Activated CD4-positive, alpha-beta T cell treated with anti-CD3 and anti-CD28 coated beads, Interleukin-2, amount 10 ng/mL, durations not matched to agents 24 days and 14 days (primary cell): ENCODE results near the gene CST6. TPM values are rescaled to one million over a fixed set of nuclear protein-coding genes. Genes with fewer than 3 reads are reported as not detected.

ENCODE experiments used
- DNase-seq: peaks from one replicate; pipeline ENCODE4 v3.0.0; 2022
- H3K27ac Mint-ChIP-seq: one replicate; pipeline ENCODE4 v1.8.0; 2022; ENCODE audit warnings: mild to moderate bottlenecking, mixed read lengths
- H3K27me3 Mint-ChIP-seq: one replicate; pipeline ENCODE4 v1.8.0; 2022; ENCODE audit warnings: mixed read lengths
- H3K36me3 Mint-ChIP-seq: one replicate; pipeline ENCODE4 v1.8.0; 2022; ENCODE audit warnings: low read depth, mild to moderate bottlenecking, mixed read lengths
- H3K4me1 Mint-ChIP-seq: one replicate; pipeline ENCODE4 v1.8.0; 2021; ENCODE audit warnings: mixed read lengths
- H3K4me3 Mint-ChIP-seq: one replicate; pipeline ENCODE4 v1.8.0; 2022; ENCODE audit warnings: mild to moderate bottlenecking, moderate library complexity, mixed read lengths
- H3K9me3 Mint-ChIP-seq: one replicate; pipeline ENCODE4 v1.8.0; 2021; ENCODE audit warnings: mixed read lengths
- intact Hi-C: fragments of 100-400 bp; cut with micrococcal nuclease; formaldehyde crosslinking; loops from one replicate; pipeline ENCODE4 v1.15.1; 2023
- total RNA-seq: library from RNA; stranded (reverse); gene quantifications from 2 replicates; pipeline ENCODE4 v1.2.3, GENCODE V29; 2022

The CST6 gene, protein sequence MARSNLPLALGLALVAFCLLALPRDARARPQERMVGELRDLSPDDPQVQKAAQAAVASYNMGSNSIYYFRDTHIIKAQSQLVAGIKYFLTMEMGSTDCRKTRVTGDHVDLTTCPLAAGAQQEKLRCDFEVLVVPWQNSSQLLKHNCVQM
- total RNA-seq, result 0.45 and 1.5 TPM in 2 replicates

DNA sequence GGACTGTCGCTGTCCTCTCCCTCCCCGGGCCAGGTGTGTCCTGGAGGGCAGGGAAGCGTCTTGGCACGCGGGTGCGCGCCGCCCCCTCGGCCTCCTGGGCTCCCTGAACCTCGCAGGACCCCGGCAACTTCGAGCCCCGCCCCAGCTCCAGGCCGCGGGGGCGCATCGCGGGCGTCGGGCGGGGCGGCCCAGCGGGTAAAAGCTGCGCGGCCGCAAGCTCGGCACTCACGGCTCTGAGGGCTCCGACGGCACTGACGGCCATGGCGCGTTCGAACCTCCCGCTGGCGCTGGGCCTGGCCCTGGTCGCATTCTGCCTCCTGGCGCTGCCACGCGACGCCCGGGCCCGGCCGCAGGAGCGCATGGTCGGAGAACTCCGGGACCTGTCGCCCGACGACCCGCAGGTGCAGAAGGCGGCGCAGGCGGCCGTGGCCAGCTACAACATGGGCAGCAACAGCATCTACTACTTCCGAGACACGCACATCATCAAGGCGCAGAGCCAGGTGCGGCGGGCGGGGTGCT lies at the start of gene CST6:
TSS of gene CST6 (plus strand) at position 224 of the 519 bp plus-strand sequence. CDS start at position 261, 37 bp downstream.
- Mint-ChIP-seq H3K27ac (no peak within 1 kb of the TSS), H3K9me3 (no peaks in the 10 kb centered on the region), H3K27me3 (peaks cover 21% of the 10 kb centered on the region), H3K4me1 (no peaks in the 10 kb centered on the region), H3K36me3 (no peaks in the 10 kb centered on the region), H3K4me3 (no peak within 1 kb of the TSS)
- no peak for DNase-seq
- intact Hi-C loops, result no loop called here

DNA sequence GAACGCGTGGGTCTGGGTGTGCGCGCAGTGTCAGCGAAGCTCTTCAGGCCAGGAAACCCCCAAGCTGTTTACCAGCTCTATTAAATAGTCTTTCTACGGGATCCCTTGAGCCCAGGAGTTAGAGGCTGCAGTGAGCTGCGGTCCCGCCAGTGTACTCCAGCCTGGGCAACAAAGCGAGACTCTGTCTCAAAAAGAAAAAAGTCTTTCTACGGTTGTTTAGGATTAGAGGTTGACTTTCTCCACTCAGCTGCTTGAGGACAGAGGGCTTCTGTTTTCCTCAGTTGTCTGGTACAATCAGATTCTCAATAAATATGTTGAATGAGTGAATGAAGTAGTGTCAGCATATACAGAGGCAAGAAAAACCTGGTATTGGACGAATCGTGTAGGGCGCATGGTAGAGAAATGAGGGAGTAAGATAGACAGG lies 49.7 kb upstream of the CST6 start:
- Mint-ChIP-seq H3K9me3 (no peaks in the 10 kb centered on the region), H3K4me3 (peak overlapping the region; percentile 90), H3K27ac (peak overlapping the region; percentile 78), H3K27me3 (peaks cover 1% of the 10 kb centered on the region), H3K36me3 (peaks cover 43% of the 10 kb centered on the region), H3K4me1 (peaks cover 34% of the 10 kb centered on the region)
- intact Hi-C loops, result no loop called here
- no peak for DNase-seq

DNA sequence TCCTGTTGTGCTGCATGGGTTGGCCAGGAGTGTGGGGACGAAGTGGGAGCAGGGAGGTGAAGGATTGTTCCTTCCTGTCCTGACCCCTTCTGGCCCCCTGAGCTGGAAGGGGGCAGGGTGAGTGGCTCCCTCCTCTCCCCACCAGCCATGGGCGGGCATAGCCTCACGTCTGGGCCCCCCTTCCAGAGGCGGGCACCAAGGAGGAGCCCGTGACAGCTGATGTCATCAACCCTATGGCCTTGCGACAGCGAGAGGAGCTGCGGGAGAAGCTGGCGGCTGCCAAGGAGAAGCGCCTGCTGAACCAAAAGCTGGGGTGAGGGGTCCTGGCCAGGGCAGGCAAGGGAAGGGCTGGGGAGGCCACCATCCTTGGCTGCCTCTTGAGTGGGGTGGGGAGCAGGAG lies 46.9 kb upstream of the CST6 start:
- Mint-ChIP-seq H3K27ac (no peak overlapping the region), H3K4me3 (no peak overlapping the region), H3K27me3 (peaks cover 1% of the 10 kb centered on the region), H3K9me3 (no peaks in the 10 kb centered on the region), H3K36me3 (peaks cover 61% of the 10 kb centered on the region), H3K4me1 (peaks cover 30% of the 10 kb centered on the region)
- DNase-seq, result no peak
- intact Hi-C loops, result no loop called here

DNA sequence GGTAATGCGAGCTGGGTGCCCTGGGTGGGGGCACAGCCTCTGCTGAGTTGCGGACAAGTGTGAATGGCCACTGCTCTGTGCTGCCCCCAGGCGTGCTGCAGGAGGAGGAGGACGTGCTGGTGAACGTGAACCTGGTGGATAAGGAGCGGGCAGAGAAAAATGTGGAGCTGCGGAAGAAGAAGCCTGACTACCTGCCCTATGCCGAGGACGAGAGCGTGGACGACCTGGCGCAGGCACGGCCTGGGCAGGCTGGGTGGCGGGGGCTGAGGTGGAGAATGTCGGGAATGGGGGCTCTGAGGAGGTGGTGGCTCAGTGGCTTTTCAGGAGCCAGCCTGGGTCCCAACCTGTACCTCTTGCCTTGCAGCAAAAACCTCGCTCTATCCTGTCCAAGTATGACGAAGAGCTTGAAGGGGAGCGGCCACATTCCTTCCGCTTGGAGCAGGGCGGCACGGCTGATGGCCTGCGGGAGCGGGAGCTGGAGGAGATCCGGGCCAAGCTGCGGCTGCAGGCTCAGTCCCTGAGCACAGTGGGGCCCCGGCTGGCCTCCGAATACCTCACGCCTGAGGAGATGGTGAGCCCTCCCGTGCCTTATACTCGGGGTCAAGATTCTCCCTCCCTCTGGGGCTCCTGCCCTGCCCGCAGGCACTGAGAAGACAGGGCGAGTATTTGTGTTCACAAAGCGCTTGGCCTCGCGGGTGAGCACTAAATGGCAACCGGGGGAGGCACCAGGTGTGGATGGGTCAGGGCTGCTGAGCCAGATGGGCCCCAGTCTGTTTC lies 45.6 kb upstream of the CST6 start:
- Mint-ChIP-seq H3K27ac (no peak overlapping the region), H3K9me3 (no peaks in the 10 kb centered on the region), H3K4me1 (peaks cover 25% of the 10 kb centered on the region), H3K4me3 (no peak overlapping the region), H3K27me3 (peaks cover 1% of the 10 kb centered on the region), H3K36me3 (peaks cover 68% of the 10 kb centered on the region)
- DNase-seq, result no peak
- intact Hi-C loops, result no loop called here

DNA sequence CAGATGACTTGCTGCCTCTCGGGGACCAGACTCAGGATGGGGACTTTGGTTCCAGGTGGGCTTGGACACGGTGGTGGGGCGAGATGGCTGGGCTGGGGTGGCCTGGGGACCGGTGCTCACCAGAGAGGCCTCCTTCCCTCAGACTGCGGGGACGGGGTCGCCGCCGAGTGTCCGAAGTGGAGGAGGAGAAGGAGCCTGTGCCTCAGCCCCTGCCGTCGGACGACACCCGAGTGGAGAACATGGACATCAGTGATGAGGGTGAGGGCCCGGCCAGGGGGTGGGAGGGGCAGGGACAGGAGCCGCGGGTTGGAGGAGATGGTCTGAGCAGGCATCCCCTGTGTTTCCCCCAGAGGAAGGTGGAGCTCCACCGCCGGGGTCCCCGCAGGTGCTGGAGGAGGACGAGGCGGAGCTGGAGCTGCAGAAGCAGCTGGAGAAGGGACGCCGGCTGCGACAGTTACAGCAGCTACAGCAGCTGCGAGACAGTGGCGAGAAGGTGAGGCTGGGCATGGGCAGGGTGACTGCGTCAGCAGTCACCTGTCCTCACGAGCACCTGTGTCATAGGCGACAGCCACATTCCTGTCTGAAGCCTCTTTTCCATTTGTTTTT lies 44.4 kb upstream of the CST6 start:
- no peak for DNase-seq
- Mint-ChIP-seq H3K4me3 (no peak overlapping the region), H3K36me3 (peaks cover 70% of the 10 kb centered on the region), H3K9me3 (no peaks in the 10 kb centered on the region), H3K27ac (no peak overlapping the region), H3K4me1 (peaks cover 19% of the 10 kb centered on the region), H3K27me3 (no peaks in the 10 kb centered on the region)
- intact Hi-C loops, result no loop called here

DNA sequence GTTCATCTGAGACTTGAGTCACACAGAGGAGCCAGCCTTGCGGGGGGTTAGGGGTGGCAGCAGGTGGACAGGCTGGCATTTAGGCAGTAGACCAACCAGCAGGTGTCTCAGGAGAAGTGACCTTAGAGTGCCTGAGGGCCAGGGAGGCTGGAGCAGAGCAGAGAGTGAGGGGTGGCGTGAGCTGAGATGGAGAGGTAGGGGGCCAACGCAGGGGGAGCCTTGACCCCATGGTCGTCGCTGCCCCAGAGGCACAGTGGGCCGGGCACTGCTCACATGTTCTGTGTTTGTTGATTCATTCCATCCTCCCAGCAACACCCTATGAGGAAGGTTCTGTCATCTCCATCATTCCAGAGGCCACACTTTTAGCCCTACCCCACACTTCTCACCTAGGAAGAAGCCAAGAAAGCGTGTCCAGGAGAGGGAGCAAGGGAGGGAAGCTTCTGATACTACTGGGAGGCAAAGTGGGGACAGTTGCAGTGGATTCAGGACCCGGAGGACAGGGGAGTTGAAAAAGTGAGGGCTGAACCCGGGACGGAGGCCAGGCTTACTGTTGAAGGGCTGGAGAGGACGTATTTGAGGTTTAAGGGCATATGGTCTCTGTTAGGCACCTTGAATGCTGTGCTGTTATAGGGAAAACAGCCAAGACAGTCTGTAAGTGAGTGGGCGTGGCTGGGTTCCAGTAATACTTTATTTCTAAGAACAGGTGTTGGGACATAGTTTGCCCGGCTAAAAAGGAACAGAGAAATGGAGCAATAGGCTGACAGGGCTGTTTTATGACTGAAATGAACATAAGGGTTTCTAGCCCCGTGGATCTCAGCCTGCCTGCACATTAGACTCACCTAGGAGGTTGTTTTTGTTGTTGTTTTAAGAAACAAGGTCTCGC lies 43.0 kb upstream of the CST6 start:
- H3K36me3 Mint-ChIP-seq, result peaks cover 72% of the 10 kb centered on the region
- no peak overlapping the region for H3K27ac Mint-ChIP-seq
- no peak for DNase-seq
- intact Hi-C loops, result no loop called here
- H3K4me1 Mint-ChIP-seq, result peaks cover 6% of the 10 kb centered on the region
- H3K4me3 Mint-ChIP-seq, result no peak overlapping the region
- no peaks in the 10 kb centered on the region for H3K27me3 Mint-ChIP-seq
- no peaks in the 10 kb centered on the region for H3K9me3 Mint-ChIP-seq

DNA sequence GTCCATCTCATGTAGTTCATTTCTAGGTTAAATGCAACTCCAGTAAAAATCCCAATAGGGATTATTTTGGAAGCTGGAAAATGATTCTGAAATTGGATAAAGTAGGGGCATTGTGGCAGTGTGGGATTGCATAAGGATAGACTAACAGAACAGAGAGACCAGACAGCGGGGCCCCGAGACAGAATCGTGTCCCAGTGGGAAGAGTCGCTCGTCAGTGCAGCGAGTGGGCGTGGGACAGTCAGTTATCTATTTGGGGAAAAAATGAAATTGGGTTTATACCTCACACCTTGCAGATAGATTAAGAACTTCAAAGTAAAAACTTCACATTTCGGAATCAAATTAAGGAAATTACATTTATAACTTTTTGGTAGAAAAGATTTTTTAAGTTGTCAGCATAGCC lies 39.7 kb upstream of the CST6 start:
- Mint-ChIP-seq H3K4me1 (peaks cover 4% of the 10 kb centered on the region), H3K9me3 (no peaks in the 10 kb centered on the region), H3K36me3 (peaks cover 61% of the 10 kb centered on the region), H3K4me3 (no peak overlapping the region), H3K27ac (no peak overlapping the region), H3K27me3 (no peaks in the 10 kb centered on the region)
- intact Hi-C loops, result no loop called here
- no peak for DNase-seq

DNA sequence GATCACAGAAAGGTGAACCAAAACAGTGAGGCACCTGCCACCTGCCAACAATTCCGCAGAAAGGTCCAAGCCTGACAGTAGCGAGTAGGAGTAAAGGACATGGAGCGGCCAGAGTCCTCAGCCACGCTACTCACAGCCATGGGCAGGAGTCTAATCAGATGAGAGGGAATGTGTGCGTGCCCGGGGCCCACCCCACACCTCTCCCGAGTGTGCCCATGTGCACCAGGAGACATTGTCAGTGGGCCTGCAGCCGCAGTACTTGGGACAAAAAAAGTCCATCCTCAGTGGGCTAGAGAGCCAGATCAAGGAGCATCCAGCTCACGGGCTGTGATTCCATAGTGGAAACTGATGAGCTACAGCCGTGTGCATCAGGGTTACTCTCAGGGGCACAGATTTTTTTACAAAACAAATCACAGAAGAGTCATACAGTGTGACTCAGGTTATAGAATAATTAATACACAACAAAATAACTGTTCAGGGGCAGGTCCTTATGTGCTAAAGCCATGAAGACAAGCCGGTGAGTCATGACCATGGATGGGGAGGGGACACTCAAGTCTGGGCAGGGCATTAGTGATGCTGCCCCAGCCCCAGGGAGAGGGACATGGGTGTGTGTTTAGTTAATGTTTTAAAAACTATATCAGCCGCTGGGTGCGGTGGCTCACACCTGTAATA lies 38.2 kb upstream of the CST6 start:
- Mint-ChIP-seq H3K9me3 (no peaks in the 10 kb centered on the region), H3K36me3 (peaks cover 59% of the 10 kb centered on the region)

DNA sequence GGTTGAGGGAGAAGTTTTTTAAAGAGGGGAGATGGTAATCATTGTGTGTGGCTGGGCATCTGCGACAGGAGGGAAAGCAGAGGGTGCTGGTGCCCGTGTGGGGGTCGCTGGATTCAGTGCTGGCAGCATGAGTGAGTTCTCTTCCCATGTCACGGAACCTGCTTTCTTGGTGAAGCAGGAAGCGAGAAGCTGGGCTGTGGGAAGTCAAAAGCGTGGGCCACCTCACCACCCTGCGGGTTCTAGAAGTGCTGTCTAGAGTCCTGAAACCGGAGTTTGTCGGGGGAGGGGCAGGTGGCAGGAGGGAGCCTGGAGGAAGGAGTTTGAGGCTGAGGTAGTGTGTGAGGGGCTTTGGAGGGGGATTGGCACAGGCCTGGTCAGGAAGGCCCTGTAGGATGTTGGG lies 36.0 kb upstream of the CST6 start:
- Mint-ChIP-seq H3K36me3 (peaks cover 53% of the 10 kb centered on the region), H3K27ac (no peak overlapping the region), H3K4me3 (no peak overlapping the region), H3K9me3 (no peaks in the 10 kb centered on the region), H3K4me1 (peaks cover 5% of the 10 kb centered on the region), H3K27me3 (no peaks in the 10 kb centered on the region)
- DNase-seq, result no peak
- intact Hi-C loops, result no loop called here

More for the DNA sequence above, 38.2 kb upstream of the CST6 start:
- Mint-ChIP-seq H3K27ac (no peak overlapping the region), H3K4me1 (peaks cover 2% of the 10 kb centered on the region), H3K4me3 (no peak overlapping the region), H3K27me3 (no peaks in the 10 kb centered on the region)
- intact Hi-C loops, result no loop called here
- no peak for DNase-seq

DNA sequence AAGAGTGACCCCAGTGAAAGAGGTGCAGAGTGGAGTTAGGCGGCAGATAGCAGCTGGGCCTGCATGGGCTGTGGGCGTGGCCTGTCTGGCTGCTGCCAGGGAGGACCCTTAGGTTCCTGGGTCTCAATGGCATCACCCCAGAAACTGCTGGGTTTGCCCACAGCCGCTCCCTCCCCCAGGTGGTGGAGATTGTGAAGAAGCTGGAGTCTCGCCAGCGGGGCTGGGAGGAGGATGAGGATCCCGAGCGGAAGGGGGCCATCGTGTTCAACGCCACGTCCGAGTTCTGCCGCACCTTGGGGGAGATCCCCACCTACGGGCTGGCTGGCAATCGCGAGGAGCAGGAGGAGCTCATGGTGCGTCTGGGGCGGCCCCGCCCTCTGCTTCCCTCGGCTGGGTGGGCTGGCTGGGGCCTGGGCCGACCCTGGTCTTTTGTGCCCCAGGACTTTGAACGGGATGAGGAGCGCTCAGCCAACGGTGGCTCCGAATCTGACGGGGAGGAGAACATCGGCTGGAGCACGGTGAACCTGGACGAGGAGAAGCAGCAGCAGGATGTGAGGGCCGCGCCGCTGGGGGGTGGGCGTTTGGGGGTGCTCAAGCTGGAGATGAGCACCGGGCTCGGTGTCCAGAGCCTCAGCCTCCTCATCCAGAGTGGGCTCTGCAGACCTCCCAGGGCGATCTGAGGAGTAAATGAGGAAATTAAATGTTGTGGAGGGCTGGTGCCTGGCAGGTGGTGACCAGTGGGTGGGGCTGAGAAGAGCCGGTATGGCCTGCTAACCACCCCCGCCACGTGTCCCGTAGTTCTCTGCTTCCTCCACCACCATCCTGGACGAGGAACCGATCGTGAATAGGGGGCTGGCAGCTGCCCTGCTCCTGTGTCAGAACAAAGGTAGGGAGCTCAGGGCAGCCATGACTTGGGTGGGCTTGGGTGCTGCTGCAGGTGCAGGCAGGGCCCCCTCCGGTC lies 35.3 kb upstream of the CST6 start:
- Mint-ChIP-seq H3K4me1 (peaks cover 5% of the 10 kb centered on the region), H3K9me3 (no peaks in the 10 kb centered on the region), H3K27me3 (no peaks in the 10 kb centered on the region), H3K4me3 (no peak overlapping the region), H3K36me3 (peaks cover 53% of the 10 kb centered on the region), H3K27ac (no peak overlapping the region)
- intact Hi-C loops, result no loop called here
- DNase-seq, result no peak

DNA sequence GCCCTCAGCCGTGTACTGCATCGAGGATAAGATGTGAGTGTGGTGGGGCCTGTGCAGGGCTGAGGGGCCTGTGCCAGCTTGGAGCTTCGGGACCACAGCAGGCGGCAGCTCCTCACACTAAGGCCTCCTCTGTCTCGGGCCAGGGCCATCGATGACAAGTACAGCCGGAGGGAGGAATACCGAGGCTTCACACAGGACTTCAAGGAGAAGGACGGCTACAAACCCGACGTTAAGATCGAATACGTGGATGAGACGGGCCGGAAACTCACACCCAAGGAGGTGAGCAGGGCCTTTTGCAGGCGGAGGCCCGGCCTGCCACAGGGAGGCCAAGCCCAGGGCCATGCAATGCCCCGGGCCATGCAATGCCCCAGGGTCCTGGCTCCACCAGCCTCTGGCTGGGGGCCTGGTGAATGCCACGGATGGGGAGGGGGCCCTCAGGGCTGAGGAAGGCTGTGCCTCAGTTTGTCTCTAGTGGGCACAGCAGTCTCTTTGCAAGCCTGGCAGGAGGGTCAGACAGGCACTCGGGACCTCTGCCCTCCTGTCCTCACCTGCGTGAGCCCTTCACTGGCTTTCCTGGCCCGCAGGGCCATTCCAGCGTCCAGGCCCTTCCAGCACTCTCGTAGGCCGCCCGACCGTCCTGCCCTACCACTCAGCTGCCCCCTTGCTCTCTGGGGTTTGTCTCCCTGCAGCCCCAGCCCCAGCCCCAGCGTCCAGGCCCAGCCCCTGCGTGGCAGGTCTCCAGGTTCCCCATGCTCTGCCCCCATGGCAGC lies 34.0 kb upstream of the CST6 start:
- Mint-ChIP-seq H3K9me3 (no peaks in the 10 kb centered on the region), H3K36me3 (peaks cover 42% of the 10 kb centered on the region)
- intact Hi-C loops, result no loop called here

More for the DNA sequence above, 34.0 kb upstream of the CST6 start:
- no peaks in the 10 kb centered on the region for H3K27me3 Mint-ChIP-seq
- H3K27ac Mint-ChIP-seq, result no peak overlapping the region
- peaks cover 5% of the 10 kb centered on the region for H3K4me1 Mint-ChIP-seq
- H3K4me3 Mint-ChIP-seq, result no peak overlapping the region
- DNase-seq, result no peak
